GM12878 (cell line): Measurements from ENCODE around the gene GAS6. TPM values are rescaled to one million over a fixed set of nuclear protein-coding genes. Genes with fewer than 3 reads are reported as not detected.

Experiments
- ATAC-seq: fragments of 200-7000 bp; cut with Tn5 transposase; 3 replicates; pipeline ENCODE4 v1.9.1; 2020; ENCODE audit warnings: mild to moderate bottlenecking, moderate library complexity
- BruUV-seq: library from RNA; stranded (reverse); fragments of 400-500 nt; replicated peaks from 2 replicates; lab custom pipeline; 2021; lab: Mats Ljungman, UMichigan
- CTCF ChIA-PET: fragments of 300-600 bp; sonication (Branson Sonifier 250); formaldehyde crosslinking; extraction: SDS; loops from one replicate; lab custom pipeline; 2021; ENCODE audit warnings: inconsistent platforms; lab: Yijun Ruan, JAX
- POLR2A ChIA-PET: fragments of 350-600 bp; formaldehyde crosslinking; extraction: SDS; loops from one replicate; lab custom pipeline; 2021; ENCODE audit warnings: inconsistent platforms; lab: Charles Lee
- RAD21 ChIA-PET: fragments of 300-600 bp; sonication (Branson Sonifier 250); formaldehyde crosslinking; loops from one replicate; lab custom pipeline; 2023; ENCODE audit warnings: antibody characterized with exemption; ENCODE audit not compliant: unreplicated experiment; lab: Charles Lee
- SMC1A ChIA-PET: fragments of 300-600 bp; sonication (Branson Sonifier 250); formaldehyde crosslinking; loops from one replicate; lab custom pipeline; 2023; ENCODE audit not compliant: unreplicated experiment, uncharacterized antibody; lab: Charles Lee
- DNase-seq: peaks from one replicate; pipeline ENCODE4 v3.0.0-alpha.2; 2011; ENCODE audit warnings: low read depth, low spot score
- FAIRE-seq: peaks from 3 replicates; lab custom pipeline; 2011; peaks lifted over from hg19 to GRCh38; lab: Jason Lieb, UNC
- H2AFZ ChIP-seq: 2 replicates; pipeline ENCODE4 v1.6.0; 2011; ENCODE audit warnings: low read depth, low read length, control low read depth; ENCODE audit not compliant: control insufficient read depth
- H3K27ac ChIP-seq: 2 replicates; pipeline ENCODE4 v1.5.1; 2011; ENCODE audit warnings: control low read depth; ENCODE audit not compliant: control insufficient read depth, insufficient read depth
- H3K27me3 ChIP-seq, 2 experiments: replicated peaks in 1 of 2; 2 replicates each; pipeline versions ENCODE4 v1.6.0 to v1.6.1; 2011; ENCODE audit warnings: low read length in 1 of 2; ENCODE audit not compliant: control insufficient read depth in 2 of 2, insufficient read depth in 2 of 2
- H3K36me3 ChIP-seq, 2 experiments: 2 replicates each; pipeline ENCODE4 v1.5.1; 2011; ENCODE audit warnings: low read length in 1 of 2; ENCODE audit not compliant: control insufficient read depth in 2 of 2, insufficient read depth in 2 of 2
- H3K4me1 ChIP-seq: 2 replicates; pipeline ENCODE4 v1.6.1; 2011; ENCODE audit warnings: mild to moderate bottlenecking, low read length, moderate library complexity, mixed read lengths; ENCODE audit not compliant: control insufficient read depth, insufficient read depth
- H3K4me2 ChIP-seq: 2 replicates; pipeline ENCODE4 v1.6.0; 2011; ENCODE audit warnings: control low read depth; ENCODE audit not compliant: control insufficient read depth, insufficient read depth
- H3K4me3 ChIP-seq: fragments of 200-600 bp; sonication (generic); 2 replicates; pipeline ENCODE4 v1.5.1; 2016
- H3K79me2 ChIP-seq: 2 replicates; pipeline ENCODE4 v1.6.0; 2011; ENCODE audit warnings: low read length; ENCODE audit not compliant: control insufficient read depth, insufficient read depth
- H3K9ac ChIP-seq: 2 replicates; pipeline ENCODE4 v1.8.0; 2011; ENCODE audit warnings: low read length, control low read depth, mixed read lengths; ENCODE audit not compliant: control insufficient read depth, insufficient read depth
- H3K9me3 ChIP-seq: replicated peaks from 3 replicates; pipeline ENCODE4 v1.5.1; 2011; ENCODE audit warnings: mild to moderate bottlenecking, low read length; ENCODE audit not compliant: control insufficient read depth, insufficient read depth
- H4K20me1 ChIP-seq: 2 replicates; pipeline ENCODE4 v1.6.0; 2011; ENCODE audit not compliant: control insufficient read depth, insufficient read depth
- BACH1 ChIP-seq: fragments of 450-650 bp; IDR thresholded peaks from 2 replicates; pipeline ENCODE4 v1.6.1; 2017; ENCODE audit warnings: mild to moderate bottlenecking, borderline replicate concordance
- CHD4 ChIP-seq: fragments of 200-600 bp; sonication (generic); IDR thresholded peaks from 2 replicates; pipeline ENCODE4 v1.6.1; 2016; ENCODE audit warnings: mild to moderate bottlenecking
- KDM1A ChIP-seq: fragments of 200-600 bp; sonication (generic); IDR thresholded peaks from 2 replicates; pipeline ENCODE4 v1.6.1; 2016; ENCODE audit warnings: borderline replicate concordance
- KLF5 ChIP-seq: fragments of 450-650 bp; IDR thresholded peaks from 2 replicates; pipeline ENCODE4 v1.6.1; 2014; ENCODE audit warnings: mild to moderate bottlenecking; ENCODE audit not compliant: partially characterized antibody
- NFXL1 ChIP-seq: fragments of 450-650 bp; IDR thresholded peaks from 2 replicates; pipeline ENCODE4 v1.6.1; 2017; ENCODE audit warnings: antibody characterized with exemption, mild to moderate bottlenecking, borderline replicate concordance
- POLR2AphosphoS5 ChIP-seq: IDR thresholded peaks from 2 replicates; pipeline ENCODE4 v1.6.1; 2011; ENCODE audit warnings: mild to moderate bottlenecking, low read length, inconsistent platforms
- RUNX3 ChIP-seq: IDR thresholded peaks from 2 replicates; pipeline ENCODE4 v1.6.1; 2012; ENCODE audit warnings: low read length, inconsistent platforms
- SREBF1 ChIP-seq: IDR thresholded peaks from 2 replicates; pipeline ENCODE4 v1.6.1; 2012; ENCODE audit warnings: mild to moderate bottlenecking, low read length
- STAT1 ChIP-seq: fragments of 450-650 bp; conservative IDR thresholded peaks from 2 replicates; pipeline ENCODE4 v1.6.1; 2014; ENCODE audit warnings: antibody characterized with exemption, mild to moderate bottlenecking
- TARDBP ChIP-seq: IDR thresholded peaks from 2 replicates; pipeline ENCODE4 v1.6.1; 2016; ENCODE audit warnings: borderline replicate concordance
- YY1 ChIP-seq: IDR thresholded peaks from 2 replicates; pipeline ENCODE4 v1.6.1; 2011; ENCODE audit warnings: low read depth, mild to moderate bottlenecking, low read length
- WGBS: methylation state at CpG from one replicate; pipeline ENCODE4 v1.1.6; 2016; ENCODE audit warnings: low lambda C conversion rate; ENCODE audit not compliant: insufficient replicate concordance, insufficient coverage; ENCODE audit errors: missing lambda C conversion rate; 5-methylcytosine and 5-hydroxymethylcytosine counted together
- in situ Hi-C: fragments of 300-500 bp; cut with MboI; formaldehyde crosslinking; loops from 9 replicates; pipeline ENCODE4 v1.14.3; 2018; ENCODE audit warnings: mixed read lengths
- intact Hi-C: fragments of 100-400 bp; cut with micrococcal nuclease; formaldehyde crosslinking; loops from one replicate; pipeline ENCODE4 v1.14.2; 2022; ENCODE audit not compliant: unreplicated experiment
- polyA plus RNA-seq, 11 experiments: library from polyadenylated mRNA; depleted of rRNA in 4 of 11; unstranded in 6 of 11; stranded (reverse) in 5 of 11; fragments of >200 nt; fragmentation: Nextera tagmentation in 4 of 11; fragmentation: Illumina TruSeq in 1 of 11; extraction: Ambion mirVana in 4 of 11; extraction: Trizol in 1 of 11; gene quantifications; 1 replicate in 1 of 11; 2 replicates in 10 of 11; pipeline versions ENCODE4 v1.2.1 to v1.2.3, GENCODE V29; 2011 to 2016; ENCODE audit warnings: inconsistent platforms in 2 of 11, missing spikeins in 2 of 11, low read depth in 1 of 11
- total RNA-seq, 4 experiments: library from RNA; depleted of rRNA in 3 of 4; stranded (reverse); fragments of >200 nt in 3 of 4; fragmentation: Illumina TruSeq in 1 of 4; extraction: Trizol in 1 of 4; gene quantifications; 2 replicates each; pipeline versions ENCODE4 v1.2.1 to v1.2.3, GENCODE V29; 2013 to 2021
- TF ChIP-seq, protein P1 (sequence below): IDR thresholded peaks from 2 replicates; pipeline ENCODE4 v1.6.1; 2011; ENCODE audit warnings: low read depth, low read length, improper control_type of control experiment, borderline replicate concordance
- TF ChIP-seq, protein P2 (sequence below): IDR thresholded peaks from 2 replicates; pipeline ENCODE4 v1.6.1; 2012; ENCODE audit warnings: improper control_type of control experiment, low read depth, low read length; ENCODE audit not compliant: insufficient replicate concordance
- TF ChIP-seq, protein P3 (sequence below): fragments of 450-650 bp; IDR thresholded peaks from 2 replicates; pipeline ENCODE4 v1.6.1; 2014; ENCODE audit warnings: mild to moderate bottlenecking

Gene GAS6
- total and polyA plus RNA-seq, 10 of the 15 experiments (the other 5 are each of a cell fraction or from before 2014, with no cell fraction given): 0.03 to 0.59 (median 0.10) TPM; not detected in 2

DNA sequence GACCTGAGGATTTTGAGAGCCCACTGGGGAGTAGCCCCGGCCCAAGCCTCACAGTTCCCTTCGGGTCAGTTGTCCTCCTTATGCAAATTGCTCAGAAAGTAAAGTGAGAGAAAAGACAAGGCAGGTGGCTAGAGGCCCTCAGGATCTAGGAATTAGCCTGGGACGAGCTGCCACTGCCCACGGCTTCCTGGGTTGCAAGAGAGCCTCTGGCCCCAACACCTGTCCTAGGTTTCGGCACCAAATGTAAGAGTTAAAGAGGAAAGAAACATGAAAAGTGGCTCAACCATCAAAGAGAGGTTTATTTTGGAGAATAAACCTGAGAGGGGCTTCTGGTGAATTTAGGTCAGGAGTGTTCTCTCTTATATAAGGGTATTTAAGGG lies 79.2 kb downstream of the GAS6 start (continued):
- TF ChIP-seq, protein P1, sequence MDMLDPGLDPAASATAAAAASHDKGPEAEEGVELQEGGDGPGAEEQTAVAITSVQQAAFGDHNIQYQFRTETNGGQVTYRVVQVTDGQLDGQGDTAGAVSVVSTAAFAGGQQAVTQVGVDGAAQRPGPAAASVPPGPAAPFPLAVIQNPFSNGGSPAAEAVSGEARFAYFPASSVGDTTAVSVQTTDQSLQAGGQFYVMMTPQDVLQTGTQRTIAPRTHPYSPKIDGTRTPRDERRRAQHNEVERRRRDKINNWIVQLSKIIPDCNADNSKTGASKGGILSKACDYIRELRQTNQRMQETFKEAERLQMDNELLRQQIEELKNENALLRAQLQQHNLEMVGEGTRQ: no peak
- no peak for TF ChIP-seq RUNX3

DNA sequence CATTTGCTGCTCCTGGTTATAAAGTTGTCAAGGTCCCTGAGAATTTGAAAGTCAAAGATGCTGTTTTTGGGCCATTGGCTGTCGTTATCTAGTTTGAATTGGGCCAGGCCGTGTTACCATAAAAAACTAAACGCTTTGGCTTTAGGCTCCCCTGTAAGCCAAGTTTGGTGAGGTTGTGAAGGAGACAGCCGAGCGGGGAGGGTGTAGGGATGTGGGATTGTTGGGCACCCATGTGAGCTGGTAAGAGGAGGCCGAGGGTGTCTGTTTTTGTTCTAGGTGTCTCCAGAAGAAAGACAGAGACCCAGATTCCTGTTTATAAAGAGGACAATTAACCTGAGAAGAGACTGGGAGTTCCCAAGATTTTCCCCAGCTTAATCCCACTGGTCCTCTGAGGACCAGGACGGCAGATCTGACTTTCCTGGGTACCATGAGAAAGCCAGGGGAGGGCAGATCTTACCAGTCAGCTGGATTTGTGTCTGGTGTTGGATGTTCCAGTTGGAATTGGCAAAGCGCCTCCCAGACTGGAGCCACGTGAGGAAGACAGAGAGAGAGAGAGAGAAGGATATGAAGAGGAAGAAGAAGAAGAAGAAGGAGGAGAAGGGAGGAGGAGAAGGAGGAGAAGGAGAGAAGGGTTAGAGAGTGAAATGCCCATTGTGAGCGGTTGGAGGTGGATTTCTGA lies 79.8 kb downstream of the GAS6 start:
- intact Hi-C loops: no loop called here
- TF ChIP-seq SREBF1: no peak
- TF ChIP-seq BACH1: no peak
- no peak for TF ChIP-seq KDM1A
- no peak for TF ChIP-seq YY1
- no peak for TF ChIP-seq NFXL1
- no peak for TF ChIP-seq TARDBP
- TF ChIP-seq KLF5: no peak
- no peak for TF ChIP-seq STAT1
- no peak for TF ChIP-seq CHD4
- no peak for TF ChIP-seq POLR2AphosphoS5
- TF ChIP-seq, protein P2, sequence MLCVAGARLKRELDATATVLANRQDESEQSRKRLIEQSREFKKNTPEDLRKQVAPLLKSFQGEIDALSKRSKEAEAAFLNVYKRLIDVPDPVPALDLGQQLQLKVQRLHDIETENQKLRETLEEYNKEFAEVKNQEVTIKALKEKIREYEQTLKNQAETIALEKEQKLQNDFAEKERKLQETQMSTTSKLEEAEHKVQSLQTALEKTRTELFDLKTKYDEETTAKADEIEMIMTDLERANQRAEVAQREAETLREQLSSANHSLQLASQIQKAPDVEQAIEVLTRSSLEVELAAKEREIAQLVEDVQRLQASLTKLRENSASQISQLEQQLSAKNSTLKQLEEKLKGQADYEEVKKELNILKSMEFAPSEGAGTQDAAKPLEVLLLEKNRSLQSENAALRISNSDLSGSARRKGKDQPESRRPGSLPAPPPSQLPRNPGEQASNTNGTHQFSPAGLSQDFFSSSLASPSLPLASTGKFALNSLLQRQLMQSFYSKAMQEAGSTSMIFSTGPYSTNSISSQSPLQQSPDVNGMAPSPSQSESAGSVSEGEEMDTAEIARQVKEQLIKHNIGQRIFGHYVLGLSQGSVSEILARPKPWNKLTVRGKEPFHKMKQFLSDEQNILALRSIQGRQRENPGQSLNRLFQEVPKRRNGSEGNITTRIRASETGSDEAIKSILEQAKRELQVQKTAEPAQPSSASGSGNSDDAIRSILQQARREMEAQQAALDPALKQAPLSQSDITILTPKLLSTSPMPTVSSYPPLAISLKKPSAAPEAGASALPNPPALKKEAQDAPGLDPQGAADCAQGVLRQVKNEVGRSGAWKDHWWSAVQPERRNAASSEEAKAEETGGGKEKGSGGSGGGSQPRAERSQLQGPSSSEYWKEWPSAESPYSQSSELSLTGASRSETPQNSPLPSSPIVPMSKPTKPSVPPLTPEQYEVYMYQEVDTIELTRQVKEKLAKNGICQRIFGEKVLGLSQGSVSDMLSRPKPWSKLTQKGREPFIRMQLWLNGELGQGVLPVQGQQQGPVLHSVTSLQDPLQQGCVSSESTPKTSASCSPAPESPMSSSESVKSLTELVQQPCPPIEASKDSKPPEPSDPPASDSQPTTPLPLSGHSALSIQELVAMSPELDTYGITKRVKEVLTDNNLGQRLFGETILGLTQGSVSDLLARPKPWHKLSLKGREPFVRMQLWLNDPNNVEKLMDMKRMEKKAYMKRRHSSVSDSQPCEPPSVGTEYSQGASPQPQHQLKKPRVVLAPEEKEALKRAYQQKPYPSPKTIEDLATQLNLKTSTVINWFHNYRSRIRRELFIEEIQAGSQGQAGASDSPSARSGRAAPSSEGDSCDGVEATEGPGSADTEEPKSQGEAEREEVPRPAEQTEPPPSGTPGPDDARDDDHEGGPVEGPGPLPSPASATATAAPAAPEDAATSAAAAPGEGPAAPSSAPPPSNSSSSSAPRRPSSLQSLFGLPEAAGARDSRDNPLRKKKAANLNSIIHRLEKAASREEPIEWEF: no peak
- TF ChIP-seq, protein P3, sequence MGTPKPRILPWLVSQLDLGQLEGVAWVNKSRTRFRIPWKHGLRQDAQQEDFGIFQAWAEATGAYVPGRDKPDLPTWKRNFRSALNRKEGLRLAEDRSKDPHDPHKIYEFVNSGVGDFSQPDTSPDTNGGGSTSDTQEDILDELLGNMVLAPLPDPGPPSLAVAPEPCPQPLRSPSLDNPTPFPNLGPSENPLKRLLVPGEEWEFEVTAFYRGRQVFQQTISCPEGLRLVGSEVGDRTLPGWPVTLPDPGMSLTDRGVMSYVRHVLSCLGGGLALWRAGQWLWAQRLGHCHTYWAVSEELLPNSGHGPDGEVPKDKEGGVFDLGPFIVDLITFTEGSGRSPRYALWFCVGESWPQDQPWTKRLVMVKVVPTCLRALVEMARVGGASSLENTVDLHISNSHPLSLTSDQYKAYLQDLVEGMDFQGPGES: no peak

More for the DNA sequence above, 79.8 kb downstream of the GAS6 start:
- FAIRE-seq (no peak), ATAC-seq (no peak), DNase-seq (no peak)
- ChIA-PET SMC1A (no interaction called here), RAD21 (no interaction called here), CTCF (no interaction called here), POLR2A (no interaction called here)
- Histone ChIP-seq H3K4me3 (no peak overlapping the region), H4K20me1 (no peaks in the 10 kb centered on the region), H2AFZ (no peak overlapping the region), H3K4me1 (no peaks in the 10 kb centered on the region), H3K9ac (no peak overlapping the region), H3K27me3 (no peaks in the 10 kb centered on the region; a peak in 2 of 4 replicates), H3K9me3 (no peaks in the 10 kb centered on the region), H3K36me3 (no peaks in the 10 kb centered on the region), H3K4me2 (no peak overlapping the region), H3K27ac (no peak overlapping the region), H3K79me2 (no peaks in the 10 kb centered on the region)
- no TSS peak for BruUV-seq
- in situ Hi-C loops: no loop called here
- 12% methylated on average over 10 of the region's 10 CpGs for WGBS
